GM19452 (cell line): ENCODE measurements around the gene POLK.
"Not testable (repeated sequence)": the region's sequence is repeated elsewhere in the genome, so short reads cannot be mapped to it uniquely, and the experiment has no call there.

Experiments
- ATAC-seq: cut with Tn5 transposase; IDR thresholded peaks from one replicate; pipeline ENCODE4 v1.9.1; 2021; ENCODE audit not compliant: unreplicated experiment

Gene POLK

DNA sequence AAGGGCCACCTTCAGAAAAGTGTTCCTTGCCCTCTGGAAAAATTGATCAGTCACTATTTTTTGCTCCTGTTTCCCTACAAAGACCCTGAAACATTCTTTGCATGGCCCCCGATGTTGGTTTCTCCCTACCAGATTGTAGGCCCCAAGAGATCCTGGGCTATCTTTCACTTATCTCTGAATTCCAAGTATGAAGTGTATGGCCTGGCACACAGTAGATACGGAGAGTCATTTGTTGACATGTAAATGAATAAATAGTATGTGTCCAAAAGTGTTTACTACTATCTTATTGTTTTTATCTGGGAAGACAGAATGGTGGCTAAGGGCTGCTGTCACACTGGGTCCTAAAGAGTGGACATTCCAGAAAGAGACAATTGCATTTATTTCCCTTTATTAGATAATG is 92.1 kb downstream of the POLK start:
- no peak for ATAC-seq

DNA sequence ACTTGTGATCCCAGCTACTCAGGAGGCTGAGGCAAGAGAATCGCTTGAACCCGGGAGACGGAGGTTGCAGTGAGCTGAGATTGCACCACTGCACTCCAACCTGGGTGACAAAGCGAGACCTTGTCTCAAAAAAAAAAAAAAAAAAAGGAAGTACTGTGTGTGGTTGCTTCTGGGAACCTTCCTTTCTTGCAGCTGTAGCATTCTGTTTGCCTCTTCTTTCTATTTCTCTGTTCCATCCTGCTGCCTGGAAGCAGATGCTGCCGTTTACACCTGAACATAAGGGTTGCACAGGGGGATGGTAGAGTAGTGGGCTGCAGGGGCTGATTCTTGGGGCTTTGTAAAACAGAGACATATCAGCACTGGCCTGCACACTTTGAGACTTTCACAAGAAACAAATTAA is 95.7 kb downstream of the POLK start:
- not testable (repeated sequence) for ATAC-seq

DNA sequence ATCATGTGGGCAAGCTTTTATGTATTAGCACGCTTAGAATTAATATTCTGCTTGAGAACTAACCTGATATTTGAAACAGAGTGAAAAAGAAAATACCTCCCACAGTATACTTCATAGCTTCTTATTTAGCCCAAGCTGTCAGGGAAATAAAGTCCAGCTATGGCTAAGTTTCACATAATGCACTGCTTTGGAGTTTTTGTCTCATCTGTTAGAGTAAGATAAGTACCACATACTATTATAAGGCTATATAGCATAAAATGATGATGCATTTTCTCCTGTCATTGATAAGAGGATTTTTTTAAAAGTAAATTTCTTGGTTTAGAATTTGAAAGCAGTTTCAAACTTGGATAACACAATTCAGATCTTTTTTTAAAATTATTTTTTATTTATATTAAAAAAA is 97.2 kb downstream of the POLK start:
- no peak for ATAC-seq

DNA sequence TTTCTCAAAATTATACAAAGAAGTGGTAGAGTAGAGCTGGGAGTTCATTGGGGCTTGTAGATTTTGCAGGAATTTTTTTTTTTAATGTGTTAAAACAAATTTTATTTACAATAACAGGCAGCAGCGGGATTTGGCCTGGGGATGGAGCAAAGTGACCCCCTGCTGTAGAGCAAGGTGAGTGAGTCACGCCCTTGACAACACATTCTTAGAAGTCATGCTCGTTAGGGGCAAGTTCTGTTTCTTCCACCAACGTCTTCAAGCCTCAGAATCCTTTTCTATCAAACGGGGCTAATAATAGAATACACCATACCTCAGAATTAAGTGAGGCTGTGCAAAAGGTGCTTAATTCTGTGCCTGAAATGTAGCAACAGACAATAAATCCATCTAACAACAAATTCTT is 98.5 kb downstream of the POLK start:
- ATAC-seq = no peak

- ATAC-seq = not testable (repeated sequence)
These were observed 99.2 kb downstream of the POLK start for GRCh38 chr5:75610859-75611310.

DNA sequence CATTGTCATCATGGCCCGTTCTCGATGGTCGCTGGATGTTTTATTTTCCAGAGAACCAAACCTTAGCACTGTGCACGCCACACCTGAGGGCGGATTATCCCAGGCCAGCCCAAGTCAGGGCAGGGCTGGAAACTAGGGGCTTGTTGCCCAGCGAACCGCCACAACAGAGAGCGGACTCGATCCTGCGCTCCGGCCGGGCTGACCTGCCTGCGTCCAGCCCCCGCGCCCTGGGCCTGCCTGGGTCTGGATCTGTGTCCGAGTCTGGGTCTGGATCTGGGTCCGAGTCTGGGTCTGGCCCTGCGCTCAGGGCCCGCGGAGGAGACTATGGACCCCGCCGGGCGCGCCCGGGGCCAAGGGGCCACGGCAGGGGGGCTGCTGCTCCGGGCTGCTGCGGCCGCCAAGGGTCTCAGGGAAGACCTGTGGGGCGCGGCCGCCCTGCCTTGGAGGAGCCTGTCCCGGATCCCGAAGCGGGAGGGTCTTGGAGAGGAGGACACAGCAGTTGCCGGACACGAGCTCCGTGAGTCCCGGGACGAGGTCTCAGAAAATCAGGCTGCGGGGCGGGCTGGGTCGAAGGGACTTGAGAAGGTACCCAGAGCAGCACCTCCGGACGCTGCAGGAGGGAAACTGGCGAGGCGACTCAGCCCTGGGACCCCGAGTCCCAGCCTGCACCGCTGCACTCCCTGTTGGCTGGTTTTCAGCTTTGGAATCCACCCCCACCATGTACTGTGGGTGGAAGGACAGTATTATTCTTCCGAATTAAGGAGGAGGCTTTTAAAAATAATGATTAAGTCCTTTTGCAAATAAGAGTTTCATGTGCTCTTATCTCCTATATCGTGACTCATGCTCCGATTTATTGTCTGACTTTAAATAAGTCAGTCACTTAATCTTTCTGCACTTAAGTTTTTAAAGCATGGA is 99.9 kb downstream of the POLK start, which contains the start of gene ANKDD1B:
Gene ANKDD1B (plus strand): TSS at position 143 of the 915 bp plus-strand sequence. CDS start 182 bp downstream, at position 325.
- no peak for ATAC-seq

DNA sequence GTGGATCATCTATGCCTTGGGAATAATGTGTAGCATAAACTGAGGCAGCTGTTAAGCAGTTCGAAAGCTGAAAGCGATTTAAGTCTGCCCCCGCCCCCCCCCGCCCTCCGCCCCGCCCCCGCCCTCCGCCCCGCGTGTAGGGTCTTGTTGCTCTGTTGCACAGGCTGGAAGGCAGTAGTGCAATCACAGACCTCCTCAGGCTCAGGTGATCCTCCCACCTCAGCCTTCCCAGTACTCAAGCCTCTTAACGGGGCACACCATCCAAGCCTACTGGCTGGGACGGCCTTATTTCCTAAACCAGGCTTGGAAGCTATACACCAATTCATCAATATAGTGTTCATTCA is 100.5 kb downstream of the POLK start:
- no peak for ATAC-seq

DNA sequence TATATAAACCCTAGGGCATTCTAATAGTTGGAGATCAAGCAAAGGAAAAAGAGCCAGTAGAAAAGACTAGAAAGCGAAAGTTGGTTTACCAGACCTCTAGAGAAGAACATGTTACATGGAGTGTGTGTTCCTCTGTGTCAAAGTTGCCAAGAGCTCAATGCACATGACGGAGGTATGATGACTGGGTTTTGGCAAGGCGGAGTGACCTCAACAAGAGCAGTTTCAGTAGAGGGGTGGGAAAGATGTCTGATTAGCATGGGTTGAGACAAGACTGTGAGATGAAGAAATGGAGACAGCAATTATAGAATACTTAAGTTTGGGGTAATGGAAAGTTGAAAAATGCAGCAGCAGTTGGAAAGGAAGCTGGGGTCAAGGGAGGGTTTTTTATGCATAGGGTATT is 101.2 kb downstream of the POLK start:
- ATAC-seq = no peak

- ATAC-seq = no peak
These were observed 102.5 kb downstream of the POLK start for GRCh38 chr5:75614176-75614575.

- ATAC-seq = no peak
These were observed 104.7 kb downstream of the POLK start for GRCh38 chr5:75616371-75616881.

DNA sequence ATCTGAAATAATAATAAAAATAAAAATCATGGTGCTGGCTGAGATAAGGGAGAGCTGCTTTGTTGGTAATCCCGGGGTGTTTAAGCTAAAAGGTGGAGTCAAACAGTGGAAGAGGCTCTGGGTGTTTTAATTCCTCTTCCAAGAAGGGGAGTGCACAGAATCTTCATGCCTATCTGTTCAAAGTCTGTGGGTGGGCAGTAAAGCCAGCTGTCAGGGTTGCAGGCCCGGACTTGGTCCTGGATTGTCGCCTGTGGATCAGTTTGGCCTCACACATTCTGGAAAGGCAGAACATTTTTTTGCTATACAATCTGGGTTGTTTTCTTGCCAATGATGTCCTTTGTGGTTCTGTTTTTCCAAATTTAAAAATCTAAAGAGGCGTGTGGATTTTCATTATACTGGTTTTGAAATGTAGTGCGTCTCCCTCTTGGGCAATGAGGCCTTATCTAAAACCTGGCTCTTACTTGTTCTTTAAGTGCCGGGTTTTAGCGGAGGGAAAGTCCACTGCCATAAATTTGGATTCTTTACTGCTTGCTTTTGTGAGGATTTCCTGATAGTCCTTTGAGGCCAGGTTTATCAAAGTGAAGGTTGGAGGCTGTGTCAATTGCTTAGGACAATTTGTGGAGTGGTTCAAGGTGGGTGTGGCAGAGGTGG is 105.4 kb downstream of the POLK start:
- no peak for ATAC-seq

DNA sequence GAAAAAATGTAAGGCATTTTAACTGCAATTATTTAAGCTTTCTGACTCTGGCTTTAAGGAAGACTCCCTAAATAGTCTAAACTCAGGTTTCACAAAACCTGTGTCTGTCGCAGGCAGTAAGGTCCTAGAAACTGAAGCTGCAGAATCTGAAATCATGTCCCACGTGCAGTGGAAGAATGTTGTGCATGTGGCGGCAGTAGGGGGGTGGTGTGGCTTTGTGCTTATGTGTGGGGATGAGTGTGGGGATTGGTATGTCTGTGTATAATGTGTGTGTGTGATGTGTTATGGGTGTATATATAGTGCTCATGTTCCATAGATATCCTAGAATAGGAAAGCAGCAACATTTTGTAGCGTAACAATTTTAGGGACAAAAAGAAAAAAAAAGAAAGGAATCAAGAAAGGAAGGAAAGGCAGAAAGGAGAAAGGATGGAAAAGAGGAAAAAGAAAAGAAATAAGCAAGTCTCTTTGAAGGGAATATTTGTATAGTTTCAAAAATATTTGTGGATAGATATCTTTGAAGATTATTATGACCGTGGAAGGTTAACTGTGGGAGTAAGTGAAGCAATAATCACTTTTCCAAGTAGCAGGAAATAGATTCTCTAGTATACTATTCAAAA is 106.2 kb downstream of the POLK start:
- ATAC-seq = no peak

DNA sequence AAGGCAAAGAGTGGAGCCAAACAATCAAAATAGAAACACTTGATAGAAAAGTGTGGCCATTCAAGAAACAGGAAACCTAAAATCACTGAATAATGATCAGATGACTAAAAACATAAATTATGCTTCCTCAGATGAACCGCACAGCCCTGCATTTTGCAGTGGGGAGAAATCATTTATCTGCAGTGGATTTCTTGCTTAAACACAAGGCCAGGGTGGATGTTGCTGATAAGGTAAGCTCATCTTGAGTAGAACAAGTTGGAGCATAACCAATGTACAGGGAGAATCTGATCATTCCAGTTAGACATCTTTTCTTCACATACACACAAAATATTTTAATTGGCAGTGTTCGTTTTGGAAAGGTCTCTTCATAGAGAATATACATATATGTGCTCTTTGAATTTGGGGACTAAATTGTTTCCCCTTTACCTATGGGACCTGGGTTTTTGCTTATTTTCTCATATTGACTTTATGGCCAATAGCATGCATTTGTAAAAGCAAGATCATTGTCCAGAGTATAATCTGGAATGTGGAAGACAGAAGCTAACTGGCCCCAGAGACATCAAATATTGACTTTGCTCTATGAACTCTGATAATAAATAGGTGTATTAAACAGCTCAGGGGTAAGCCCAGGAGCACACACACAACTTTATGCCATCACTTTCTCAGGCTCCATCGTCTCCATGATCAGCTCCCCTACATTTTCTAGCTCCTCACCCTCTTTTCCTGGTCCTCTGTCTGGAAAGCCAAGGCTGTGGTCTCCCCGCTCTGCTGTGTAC is 108.7 kb downstream of the POLK start:
- no peak for ATAC-seq

GRCh38 chr5:75622564-75622963 is 110.9 kb downstream of the POLK start:
- ATAC-seq = no peak

DNA sequence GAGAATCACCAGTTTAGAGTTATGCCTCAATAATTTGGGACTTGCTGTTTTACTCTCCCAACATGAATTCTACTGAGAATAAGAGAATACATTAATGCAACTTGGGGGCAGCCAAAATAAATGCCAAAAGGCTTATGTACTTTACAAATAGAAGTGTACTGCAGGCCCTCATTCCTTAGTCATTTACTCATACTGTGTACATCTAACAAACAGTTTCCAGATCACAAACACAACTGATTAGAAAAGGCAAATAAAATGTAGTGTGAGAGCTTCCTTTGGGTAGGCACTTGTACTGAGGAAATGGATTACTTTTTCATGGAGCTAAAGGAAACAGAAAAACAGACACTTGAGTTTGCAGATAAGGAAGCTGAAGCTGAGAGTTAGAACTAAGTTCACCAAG is 112.2 kb downstream of the POLK start:
- ATAC-seq = no peak

DNA sequence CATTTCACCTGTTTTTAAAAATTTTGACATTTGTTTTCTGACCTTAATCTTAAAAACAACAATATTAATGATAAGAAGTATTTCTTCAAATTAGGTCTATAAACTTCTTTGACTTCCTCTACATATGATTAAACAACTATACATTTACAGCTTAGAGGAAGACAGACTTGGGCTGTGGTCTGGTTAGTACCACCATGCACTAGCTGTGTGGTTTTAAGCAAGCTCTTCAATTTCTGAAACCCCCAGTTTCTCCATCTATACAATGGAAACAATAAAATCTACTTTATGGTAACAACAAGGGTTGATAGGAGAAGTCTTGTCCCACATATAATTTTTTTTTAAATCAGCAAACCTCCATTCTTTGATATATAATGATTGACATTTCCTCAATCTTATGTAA is 115.3 kb downstream of the POLK start:
- ATAC-seq = no peak

DNA sequence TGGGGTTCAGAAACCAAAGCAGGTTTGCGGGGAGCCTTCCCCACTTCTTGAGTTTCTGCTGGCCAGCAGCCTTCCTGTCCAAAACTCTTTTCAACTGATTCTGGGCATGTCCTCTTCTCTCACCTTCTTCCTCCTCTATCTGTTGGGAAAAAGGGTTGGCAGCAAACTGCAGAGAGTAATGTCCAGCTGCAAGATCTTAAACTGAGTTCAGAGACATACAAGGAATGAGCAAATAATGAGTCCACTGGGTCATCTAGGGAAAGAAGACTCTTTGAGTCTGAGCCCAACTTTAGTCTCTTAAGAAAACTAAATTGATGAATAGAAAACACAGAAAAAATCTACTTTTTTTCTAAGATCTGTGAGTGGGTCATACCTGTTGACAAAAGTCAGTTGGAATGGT is 116.1 kb downstream of the POLK start:
- no peak for ATAC-seq

DNA sequence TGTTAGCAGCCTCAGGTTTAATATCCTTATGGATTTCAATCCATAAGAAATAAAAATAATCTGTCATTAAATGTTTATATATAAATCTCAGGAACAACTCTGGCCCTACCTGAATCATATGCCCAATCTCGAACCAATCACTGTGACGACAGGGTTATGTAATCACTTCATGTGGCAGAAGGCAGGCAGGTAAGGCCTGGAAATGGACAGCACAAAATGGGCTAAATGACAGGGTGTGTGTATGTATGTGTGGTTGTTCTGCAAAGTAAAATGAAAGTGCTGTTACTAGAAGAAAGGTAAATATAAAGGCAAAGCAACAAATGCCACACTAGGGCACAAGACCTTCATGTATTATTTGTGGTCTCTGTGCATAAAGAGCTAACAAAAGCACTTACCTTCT is 119.2 kb downstream of the POLK start:
- ATAC-seq = no peak

GRCh38 chr5:75632321-75632720 is 120.6 kb downstream of the POLK start:
- ATAC-seq = no peak

GRCh38 chr5:75637949-75638348 is 126.3 kb downstream of the POLK start:
- ATAC-seq = no peak
